NCI-H2107 treated with DMSO at 0.1 percent for 48 hours (cell line): ENCODE measurements around the gene ODAD4.
"Not testable (repeated sequence)": the region's sequence is repeated elsewhere in the genome, so short reads cannot be mapped to it uniquely, and the experiment has no call there.

Source experiments
- DNase-seq: peaks from one replicate; lab custom pipeline; 2025; ENCODE audit not compliant: unreplicated experiment; lab: John Stamatoyannopoulos, UW

The ODAD4 gene

DNA sequence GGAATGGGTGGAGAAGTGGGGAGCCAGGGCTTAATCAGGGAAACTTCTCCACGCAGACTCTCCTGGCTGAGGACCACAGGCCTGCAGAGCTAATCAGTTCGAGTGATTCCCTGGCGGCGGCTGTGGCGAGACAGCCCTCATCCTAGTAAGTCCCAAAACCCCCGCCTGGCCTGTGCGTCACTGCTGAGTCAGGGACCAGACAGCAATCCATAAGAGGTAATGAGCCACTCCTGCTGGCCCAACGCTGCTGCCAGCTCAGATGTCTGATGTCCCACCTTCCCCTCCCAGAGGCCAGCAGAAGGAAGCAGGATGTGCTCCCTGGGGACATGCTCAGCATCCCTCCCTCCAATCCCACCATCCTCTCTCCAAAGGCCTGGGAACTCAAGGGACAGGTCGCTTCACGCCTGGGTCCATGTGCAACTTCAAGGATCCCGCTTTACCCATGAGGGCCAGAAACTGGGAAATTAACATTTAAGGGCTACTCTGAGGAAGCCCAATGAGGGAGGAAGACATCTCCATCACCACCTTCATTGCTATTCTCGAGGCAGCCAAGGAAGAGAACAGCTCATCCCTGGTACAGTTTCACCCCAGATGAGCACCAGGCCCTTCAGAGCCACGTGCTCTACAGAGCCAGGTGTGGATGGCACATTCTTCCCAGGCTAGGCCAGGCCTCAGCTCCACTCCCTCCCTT is 19.6 kb upstream of the ODAD4 start:
- no peak for DNase-seq

DNA sequence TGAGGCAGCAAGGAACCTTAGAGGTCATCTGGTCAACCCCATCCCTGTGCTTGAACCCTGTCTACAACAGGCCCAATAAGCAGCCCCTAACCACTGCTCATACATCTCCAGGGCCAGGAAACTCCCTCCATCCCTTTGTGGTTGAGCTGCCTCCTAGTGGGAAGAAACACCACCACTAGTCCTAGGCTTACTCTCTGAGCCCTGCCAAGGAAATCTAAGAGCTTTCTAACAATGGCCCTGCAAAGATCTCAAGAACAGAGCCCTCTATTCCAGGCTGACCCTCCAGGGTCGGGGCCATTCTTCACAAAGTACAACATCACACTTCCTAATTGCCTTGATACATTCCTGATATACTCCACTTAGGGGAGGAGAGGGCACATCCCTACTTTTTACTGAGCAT is 17.5 kb upstream of the ODAD4 start:
- DNase-seq, result no peak

DNA sequence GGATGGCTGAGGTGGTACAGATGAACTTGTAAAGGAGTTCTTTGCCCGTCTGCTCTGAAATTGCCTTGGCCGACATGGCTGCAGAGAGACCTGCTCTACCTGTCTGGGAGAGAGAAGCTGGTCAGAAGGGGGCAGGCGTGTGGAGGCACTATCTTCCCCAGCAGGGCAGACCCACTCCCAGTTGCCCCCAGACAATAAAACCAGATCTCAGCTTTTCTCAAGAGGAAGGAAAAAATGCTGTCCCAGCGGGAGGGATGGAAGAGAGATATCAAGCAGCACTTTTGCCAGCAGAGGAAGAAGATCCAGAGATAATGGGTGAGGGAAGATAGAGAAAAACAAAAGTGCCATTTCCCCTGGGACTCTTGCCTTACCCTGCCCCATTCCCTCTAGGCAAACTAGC is 16.6 kb upstream of the ODAD4 start:
- no peak for DNase-seq

DNA sequence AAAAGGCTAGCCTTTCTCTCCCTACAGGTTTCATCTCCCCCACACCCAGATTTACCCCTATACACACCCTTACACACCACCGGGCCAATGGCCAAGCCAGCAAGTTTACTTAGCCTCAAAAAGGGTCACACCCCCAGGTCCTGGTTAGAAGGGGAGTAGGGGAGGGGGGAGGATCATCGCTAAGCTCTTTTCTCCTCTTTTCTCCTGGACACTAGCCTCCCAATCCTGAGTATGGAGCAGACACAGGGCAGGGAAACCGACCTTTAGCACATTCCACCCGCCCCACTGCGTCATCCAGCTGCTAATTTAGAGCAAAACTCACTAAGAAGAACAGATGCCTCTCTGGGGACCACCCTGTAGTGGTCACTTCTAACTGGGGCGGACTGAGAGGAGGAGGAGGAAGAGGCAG is 16.1 kb upstream of the ODAD4 start:
- no peak for DNase-seq

DNA sequence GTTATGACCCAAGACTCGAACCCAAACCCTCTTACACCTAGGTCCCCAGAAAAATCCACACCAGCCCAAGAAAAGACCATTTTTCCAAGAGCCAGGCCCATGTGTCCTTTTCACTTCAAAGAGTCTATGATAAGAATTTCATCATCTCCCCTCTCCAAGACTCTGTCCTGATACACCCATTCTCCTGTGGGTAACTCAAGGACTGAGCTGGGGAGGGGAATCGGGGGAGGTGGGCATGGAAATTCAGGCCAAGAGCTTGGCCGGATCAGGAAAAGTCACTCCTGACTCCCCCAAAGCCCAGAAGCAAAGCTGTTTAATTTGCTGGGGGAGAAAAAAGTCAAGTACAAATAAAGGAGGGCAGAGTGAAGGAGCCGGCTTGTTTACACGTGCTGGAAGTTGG is 15.4 kb upstream of the ODAD4 start:
- DNase-seq, result no peak

DNA sequence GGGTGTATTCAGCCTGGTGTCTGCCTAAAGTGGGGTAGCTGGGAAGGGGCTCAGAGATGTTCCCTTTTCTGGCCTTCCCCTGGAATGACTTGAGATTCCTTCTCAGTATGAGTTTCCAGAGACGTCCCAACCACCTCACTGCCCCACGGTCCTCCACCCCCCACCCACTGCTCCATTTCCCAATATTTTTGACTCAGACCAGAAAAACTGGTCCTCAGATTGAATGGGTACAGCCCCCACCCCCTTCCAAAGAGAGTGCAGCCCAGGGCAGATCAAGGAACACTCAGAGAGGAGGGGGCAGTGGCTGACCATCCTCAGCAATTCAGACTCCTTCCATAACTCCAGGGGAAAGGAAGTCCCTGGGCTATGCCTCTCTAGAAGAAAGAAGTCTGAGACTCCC is 14.9 kb upstream of the ODAD4 start:
- DNase-seq, result no peak

DNA sequence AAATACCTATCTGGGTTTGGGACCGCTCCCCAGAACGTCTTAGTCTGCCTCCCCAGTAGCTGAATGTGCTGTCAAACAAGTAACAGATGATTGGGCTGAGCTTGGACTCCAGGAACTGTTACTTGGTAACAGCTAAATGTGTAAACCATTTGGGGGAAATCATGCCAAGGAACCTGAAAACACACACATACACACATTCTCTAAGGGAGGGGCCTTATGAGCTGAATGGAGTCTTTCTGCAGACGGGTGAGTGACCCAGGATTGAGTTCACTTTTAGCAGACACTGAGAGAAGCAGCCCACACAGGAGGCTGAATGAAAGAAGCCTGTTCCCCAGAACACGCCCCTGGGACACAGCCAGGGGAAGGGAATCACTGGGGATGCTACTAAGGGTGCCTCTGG is 13.2 kb upstream of the ODAD4 start:
- DNase-seq, result no peak

DNA sequence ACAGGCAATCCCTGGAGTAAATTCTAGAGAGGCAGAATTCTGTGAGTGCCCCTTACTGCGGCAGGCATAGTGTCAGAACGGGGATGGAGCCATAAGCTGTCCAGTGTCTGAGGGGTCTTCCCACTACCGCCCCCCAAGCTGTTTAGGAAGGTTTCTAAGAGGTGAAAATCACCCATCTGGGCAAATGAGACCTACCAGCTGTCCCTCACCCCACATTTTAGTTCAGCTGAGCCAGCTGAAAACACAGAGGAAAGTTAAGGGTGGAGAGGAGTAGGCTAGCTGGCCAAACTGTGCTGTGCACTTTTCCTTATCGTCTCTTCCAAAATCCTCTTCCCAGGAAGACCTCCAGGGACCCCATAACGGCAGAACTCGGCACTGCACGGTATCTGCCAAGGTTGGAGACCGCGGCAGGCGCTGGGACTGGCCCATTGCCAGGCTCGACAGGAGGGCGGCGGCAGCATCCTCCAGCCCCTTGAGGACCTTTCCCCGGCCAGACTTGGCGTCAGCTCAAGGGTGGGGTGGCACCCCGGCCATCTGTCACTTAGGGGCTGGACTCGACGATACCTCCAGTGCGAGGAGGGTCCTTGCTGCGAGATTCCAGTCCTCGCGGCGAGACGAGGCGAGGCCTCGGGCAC is 12.6 kb upstream of the ODAD4 start:
- no peak for DNase-seq

DNA sequence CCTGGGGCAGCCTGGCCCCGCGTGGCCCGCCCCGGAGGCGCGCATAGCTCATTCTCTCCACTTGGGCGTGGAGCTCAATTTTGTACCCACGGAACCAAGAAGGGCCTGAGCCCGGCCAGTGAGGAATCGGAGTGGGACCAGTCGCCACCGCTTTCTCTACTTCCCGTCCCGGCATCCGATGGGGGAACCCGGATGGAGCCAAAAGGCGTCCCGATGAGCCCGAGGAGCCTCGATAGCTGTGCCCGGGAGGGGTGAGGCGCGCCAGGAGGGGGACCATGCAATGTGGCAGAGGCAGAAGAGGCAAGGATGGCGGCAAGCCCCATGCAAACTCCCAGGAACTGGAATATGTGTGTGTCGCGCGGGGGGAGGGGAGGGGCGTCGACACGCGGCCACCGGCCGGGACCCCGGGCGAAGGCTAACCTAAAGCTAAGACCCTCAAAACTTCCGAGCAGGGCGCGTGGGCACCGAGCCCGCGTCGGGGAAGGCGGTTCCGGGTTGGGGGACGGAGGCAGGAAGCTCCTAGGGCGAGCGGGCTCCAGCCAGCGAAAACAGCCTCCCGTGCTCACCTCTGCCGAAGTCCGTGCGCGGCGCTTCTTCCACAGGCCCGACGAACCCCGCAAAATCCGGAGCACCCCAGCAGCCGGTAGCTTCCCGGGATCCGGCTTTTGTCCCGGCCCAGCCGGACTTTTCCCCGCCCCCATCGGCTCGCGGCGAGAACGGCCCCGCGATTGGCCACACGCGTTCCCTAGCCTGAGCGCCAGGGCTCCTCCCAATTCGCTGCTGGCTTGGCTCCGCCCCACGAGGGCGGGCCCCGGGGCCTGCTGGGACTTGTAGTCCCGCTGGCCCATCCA is 11.9 kb upstream of the ODAD4 start, which contains the start of gene ACLY:
Gene ACLY (minus strand): TSS at position 638 of the 851 bp plus-strand sequence. CDS start 5,078 bp downstream, outside the sequence.
- peak; percentile 87 for DNase-seq

DNA sequence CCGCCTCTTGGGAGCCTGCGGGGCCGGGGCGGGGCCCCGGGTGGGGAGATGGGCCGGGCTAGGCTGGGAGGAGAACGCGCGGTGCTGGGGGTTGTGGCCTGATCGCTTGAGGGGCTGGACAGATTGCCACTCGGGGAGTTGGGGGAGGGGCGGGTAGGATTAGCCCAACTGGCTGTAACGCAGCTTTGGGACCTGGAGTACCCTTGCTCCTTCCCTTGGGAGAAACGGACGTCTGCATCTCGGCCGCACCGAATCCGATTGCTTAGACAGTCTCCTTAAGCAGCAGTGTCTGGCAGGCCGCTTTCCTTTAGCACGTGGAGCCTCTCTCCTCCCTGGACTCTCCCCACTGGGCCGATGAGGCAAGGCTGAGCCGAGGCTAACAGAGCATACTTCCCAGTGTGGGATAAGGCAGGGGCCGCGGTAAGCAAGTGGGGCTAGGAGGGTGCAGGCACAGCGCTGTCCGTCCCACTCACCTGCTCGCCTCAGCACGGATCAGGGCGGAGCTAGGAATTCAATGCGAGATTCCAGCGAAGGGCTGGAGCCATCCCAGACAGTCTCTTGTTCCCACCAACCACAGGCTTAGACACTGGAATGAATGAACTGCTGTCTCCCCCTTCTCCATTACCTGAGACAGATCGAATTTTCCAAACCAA is 11.1 kb upstream of the ODAD4 start:
- DNase-seq, result peak; percentile 75

DNA sequence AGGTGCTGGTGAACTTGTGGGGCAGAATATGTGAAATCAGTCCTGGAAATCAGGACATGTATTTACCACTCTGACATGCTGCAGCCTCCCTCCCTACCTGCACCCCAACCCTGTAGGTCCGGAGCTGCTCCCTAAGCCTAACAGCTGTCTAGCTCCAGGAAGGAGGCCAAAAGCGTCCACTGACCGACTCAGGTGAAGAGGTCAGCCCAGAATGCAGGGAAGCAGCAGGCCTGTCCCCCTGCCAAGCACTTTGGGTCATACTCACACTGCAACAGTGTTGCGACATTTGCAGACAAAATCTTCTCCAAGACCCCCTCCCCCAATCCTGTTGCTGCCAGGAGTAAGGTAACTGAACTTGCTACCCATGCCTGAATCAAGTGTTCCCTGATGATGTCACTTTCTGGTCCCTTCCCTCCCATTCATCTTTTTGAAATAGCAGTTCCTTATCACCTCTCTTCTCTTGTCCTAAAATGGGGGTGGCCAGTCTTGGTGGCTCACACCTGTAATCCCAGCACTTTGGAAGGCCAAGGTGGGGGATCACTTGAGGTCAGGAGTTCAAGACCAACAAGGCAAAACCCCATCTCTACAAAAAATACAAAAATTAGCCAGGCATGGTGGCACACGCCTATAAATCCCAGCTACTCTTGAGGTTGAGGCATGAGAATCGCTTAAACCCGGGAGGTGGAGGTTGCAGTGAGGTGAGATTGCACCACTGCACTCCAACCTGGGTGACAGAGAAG is 10.4 kb upstream of the ODAD4 start:
- no peak for DNase-seq

DNA sequence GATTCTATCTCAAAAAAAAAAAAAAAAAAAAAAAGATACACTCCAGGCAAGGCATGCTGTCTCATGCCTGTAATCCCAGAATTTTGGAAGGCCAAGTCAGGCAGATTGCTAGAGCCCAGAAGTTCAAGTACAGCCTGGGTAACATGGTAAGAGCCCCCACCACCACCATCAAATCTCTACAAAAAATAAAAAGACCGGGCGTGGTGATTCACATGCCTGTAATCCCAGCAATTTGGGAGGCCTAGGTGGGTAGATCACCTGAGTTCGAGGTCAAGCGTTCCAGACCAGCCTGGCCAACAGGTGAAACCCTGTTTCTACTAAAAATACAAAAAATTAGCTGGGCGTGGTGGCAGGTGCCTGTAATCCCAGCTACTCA is 9.8 kb upstream of the ODAD4 start:
- DNase-seq, result no peak

DNA sequence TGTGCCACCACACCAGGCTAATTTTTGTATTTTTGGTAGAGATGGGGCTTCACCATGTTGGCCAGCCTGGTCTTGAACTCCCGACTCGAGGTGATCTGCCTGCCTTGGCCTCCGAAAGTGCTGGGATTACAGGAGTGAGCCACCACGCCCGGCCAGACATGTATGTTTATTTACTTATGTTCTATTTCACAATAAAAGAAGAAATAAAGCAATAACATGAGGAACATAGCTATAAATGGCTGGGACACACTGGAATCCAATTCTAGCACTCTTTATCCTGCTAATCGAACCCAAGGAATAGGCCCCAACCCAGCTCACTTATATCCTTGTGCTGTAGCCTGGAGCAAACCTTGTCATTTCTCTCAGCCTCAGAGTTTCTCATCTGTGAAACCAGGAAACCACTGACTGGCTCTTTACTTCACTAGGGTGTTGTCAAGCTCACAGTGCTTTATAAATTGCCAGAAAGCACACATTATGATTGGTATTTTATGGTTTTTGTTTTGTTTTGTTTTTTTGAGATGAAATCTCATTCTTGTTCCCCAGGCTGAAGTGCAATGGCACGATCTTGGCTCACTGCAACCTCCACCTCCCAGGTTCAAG is 4.3 kb upstream of the ODAD4 start:
- DNase-seq, result no peak

DNA sequence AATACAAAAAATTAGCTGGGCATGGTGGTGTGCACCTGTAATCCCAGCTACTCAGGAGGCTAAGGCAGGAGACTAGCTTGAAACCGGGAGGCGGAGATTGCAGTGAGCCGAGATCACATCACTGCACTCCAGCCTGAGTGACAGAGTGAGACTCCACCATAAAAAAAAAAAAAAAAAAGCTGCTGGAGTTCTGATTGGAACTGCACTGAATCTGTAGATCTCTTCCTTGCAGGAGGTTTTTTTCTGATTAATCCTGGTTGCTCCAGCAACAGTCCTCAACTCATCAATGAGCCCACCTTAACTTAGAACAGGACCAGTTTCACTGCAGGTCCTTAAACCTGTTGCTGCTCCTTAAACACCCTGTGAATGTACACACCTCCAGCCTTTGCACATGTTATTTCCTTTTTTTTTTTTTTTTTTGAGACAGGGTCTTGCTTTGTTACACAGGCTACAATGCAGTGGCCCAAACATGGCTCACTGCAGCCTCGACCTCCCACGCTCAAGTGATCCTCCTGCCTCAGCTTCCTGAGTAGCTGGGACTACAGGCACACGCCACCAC is 1.6 kb upstream of the ODAD4 start:
- no peak for DNase-seq

DNA sequence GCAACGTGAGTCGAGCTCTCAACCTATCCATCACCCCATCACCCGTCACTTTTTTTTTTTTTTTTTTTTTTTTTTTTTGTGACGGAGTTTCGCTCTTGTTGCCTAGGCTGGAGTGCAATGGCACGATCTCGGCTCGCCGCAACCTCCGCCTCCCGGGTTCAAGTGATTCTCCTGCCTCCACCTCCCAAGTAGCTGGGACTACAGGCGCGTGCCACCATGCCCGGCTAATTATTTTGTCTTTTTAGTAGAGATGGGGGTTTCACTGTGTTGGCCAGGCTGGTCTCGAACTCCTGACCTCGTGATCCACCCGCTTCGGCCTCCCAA is 378 bp downstream of the ODAD4 start:
- DNase-seq, result not testable (repeated sequence)

DNA sequence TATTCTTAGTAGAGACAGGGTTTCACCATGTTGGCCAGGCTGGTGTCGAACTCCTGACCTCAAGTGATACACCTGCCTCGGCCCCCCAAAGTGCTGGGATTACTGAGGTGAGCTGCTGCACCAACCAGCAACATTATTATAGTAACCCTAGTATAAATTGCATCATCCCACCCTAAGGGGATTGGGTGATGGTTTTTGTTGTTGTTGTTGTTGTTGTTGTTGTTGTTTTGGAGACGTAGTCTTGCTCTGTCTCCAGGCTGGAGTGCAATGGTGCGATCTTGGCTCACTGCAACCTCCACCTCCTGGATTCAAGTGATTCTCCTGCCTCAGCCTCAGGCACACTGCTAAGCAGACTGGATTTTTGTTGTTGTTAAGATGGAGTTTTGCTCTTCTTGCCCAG is 1.3 kb downstream of the ODAD4 start:
- DNase-seq, result not testable (repeated sequence)

DNA sequence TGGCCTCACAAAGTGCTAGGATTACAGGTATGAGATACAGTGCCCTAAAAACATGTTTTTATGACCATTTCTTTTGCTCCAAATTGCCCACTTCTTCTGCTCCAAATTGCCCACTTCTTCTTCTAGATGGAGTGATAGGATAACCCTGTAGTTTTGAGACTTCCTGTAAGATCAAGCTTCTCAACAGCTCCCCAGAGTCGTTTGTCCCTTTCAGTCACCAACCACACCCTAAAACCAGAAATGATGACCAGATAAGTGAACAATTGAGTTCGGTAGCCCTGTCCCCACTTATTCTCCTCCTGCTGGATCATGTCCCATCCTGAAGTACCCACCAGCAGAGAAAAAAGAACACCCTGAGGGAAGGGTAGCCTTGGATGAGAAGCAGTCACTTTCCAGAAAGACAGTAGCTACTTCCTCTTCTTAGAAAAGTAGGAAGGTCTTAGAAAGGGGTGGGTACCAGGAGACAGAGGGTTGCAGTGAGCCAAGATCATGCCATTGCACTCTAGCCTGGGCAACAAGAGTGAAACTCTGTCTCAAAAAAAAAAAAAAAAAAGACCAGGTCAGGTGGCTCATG is 2.5 kb downstream of the ODAD4 start:
- no peak for DNase-seq

DNA sequence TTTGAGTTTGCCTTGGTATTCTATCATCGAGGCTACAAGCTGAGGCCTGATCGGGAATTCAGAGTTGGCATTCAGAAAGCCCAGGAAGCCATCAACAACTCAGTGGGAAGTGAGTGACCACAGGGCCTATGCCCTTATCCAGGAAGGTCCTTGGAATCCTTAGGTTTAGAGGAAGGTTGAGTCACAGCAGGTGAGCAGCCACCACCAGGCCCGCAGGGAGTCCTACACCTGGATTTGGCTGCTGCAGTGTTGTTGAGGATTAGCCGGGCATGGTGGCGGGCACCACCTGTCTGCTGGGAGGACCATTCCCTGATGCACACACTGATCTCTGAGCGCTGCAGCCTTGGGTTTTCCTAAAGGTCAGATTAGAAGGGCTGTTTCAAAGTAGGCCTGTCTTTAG is 5.2 kb downstream of the ODAD4 start:
- DNase-seq, result no peak

DNA sequence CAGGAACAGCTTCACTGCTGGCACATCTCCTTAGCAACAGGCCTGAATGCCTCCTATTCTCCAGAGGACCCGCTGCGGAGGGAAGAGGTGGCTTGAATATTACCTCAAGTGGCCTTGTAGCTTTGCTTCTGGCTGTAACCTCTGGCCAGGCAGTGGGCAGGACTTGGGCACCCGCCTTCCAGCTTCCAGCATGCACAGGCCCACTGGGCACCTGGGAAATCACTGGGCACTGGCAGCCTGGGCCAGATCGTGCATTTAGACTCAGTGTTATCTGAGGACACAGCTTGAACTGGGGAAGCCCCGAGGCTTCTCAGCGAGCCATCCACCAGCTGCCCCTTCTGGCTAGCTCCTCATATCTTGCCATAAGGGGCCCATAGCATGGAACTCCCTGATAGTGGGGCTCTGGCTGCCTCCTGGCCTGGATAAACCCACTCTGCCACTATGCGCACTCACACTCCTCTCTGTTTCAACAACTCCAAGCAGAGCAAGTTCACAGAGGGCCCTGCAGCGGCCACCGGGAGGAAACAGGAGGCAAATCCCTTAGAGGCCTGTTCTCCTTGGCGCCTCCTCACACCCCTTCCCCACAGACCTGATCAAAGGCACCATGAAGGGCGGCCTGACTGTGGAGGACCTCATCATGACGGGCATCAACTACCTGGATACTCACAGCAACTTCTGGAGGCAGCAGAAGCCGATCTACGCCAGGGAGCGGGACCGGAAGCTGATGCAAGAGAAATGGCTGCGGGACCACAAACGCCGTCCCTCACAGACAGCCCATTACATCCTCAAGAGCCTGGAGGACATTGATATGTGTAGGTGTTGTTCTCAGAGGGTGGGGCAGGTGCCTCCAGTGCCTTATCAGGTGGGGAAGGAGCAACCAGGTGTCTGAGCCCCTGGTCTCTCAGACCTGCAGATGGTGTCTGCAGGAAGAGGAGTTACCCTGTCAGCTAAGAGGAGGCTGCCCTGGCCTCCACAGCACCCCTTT is 7.8 kb downstream of the ODAD4 start:
- no peak for DNase-seq
